ENCODE measurements around the gene MRNIP. TPM values are rescaled to one million over a fixed set of nuclear protein-coding genes. Genes with fewer than 3 reads are reported as not detected.
"Not testable (repeated sequence)": the region's sequence is repeated elsewhere in the genome, so short reads cannot be mapped to it uniquely, and the experiment has no call there.

MRNIP gene
- total RNA-seq, 1 donor from 2014 or later = 42.2 TPM

DNA sequence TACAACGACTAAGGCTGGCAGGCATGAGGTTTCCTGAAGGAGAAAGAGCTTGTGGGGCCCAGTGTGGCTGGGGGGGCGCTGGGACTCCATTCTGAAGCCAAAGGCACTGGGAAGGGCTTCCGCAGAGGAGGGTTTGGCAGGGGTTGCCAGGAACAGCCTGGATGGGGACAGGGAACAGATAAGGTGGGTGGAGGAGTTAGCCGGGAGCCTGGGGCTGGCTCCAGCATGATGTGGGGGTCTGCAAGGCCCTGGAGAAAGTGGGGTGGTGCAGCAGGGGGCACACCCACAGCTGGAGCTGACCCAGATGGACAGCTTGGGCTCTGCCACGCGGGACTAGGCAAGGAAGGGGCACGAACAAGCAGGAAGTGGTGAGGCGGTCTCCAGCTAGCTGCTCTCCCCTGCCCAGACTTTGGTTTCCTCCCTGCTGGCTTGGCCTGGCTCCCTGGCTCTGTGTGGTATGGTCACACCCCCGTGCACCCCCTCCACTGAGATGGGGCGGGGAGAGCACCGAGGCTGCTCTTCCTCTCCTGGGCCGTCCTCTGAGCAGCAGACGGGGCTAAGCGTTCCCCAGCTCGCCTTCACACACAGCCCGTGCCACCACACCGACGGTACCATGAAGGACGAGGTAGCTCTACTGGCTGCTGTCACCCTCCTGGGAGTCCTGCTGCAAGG, 65.0 kb downstream of the MRNIP start, which contains the start of gene LTC4S:
Gene LTC4S (plus strand): TSS at position 519 of the 672 bp plus-strand sequence. CDS start 95 bp downstream, at position 614.
- Mint-ChIP-seq H3K4me3 (peak within 1 kb of the TSS; percentile 81), H3K27ac (ENCODE audit: unreplicated experiment) (peak within 1 kb of the TSS; percentile 89), H3K36me3 (ENCODE audit: low read depth) (peaks cover 4% of the 10 kb centered on the region), H3K4me1 (peaks cover 5% of the 10 kb centered on the region), H3K27me3 (ENCODE audit: low read depth) (peaks cover 2% of the 10 kb centered on the region), H3K9me3 (no peaks in the 10 kb centered on the region)
- no peak for DNase-seq (ENCODE audit: low read depth, low spot score)
- TF ChIP-seq, protein P1, sequence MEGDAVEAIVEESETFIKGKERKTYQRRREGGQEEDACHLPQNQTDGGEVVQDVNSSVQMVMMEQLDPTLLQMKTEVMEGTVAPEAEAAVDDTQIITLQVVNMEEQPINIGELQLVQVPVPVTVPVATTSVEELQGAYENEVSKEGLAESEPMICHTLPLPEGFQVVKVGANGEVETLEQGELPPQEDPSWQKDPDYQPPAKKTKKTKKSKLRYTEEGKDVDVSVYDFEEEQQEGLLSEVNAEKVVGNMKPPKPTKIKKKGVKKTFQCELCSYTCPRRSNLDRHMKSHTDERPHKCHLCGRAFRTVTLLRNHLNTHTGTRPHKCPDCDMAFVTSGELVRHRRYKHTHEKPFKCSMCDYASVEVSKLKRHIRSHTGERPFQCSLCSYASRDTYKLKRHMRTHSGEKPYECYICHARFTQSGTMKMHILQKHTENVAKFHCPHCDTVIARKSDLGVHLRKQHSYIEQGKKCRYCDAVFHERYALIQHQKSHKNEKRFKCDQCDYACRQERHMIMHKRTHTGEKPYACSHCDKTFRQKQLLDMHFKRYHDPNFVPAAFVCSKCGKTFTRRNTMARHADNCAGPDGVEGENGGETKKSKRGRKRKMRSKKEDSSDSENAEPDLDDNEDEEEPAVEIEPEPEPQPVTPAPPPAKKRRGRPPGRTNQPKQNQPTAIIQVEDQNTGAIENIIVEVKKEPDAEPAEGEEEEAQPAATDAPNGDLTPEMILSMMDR (conservative IDR thresholded peaks at IDR 0.05) = no peak

DNA sequence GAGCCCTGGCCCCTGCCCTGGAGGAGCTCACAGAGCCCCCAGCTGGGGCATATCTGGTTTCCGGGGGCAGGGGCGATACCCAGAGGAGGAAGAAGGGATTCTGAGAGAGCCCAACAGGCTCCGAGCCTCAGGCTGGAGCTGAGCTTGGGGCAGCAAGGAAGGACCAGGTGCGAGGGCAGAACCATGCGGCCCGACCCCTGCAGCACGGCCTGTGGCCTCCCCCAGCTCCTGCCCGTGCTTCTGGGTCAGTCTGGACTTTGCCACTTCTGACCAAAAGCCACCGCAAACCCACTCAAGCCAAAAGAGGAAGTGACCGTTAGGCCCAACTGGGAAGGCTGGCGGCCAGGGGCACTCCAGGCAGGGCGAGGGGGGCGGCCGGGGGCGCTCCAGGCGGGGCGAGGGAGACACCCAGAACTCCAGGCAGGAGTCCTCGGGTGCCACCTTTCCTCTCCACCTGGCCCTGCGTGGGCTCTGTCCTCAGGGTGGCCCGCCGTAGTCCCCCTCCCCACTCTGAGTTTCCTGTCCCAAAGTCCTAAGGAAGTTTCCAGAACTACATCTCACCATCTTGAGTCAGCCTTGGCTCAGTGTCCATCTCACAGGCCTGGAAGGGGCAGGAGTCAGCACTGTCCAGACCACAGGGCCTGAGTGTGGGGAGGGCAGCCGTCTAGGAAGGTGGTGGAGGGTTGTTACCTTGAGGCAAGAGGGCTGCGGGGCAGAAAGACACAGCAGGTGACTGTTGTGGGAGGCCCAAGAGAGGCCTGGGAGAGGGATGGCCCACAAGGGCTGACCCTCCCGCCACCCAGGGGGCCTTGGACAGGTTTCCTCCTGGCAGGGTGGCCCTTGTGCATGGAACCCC, 65.8 kb downstream of the MRNIP start:
- no peak overlapping the region for H3K27ac Mint-ChIP-seq (ENCODE audit: unreplicated experiment)

DNA sequence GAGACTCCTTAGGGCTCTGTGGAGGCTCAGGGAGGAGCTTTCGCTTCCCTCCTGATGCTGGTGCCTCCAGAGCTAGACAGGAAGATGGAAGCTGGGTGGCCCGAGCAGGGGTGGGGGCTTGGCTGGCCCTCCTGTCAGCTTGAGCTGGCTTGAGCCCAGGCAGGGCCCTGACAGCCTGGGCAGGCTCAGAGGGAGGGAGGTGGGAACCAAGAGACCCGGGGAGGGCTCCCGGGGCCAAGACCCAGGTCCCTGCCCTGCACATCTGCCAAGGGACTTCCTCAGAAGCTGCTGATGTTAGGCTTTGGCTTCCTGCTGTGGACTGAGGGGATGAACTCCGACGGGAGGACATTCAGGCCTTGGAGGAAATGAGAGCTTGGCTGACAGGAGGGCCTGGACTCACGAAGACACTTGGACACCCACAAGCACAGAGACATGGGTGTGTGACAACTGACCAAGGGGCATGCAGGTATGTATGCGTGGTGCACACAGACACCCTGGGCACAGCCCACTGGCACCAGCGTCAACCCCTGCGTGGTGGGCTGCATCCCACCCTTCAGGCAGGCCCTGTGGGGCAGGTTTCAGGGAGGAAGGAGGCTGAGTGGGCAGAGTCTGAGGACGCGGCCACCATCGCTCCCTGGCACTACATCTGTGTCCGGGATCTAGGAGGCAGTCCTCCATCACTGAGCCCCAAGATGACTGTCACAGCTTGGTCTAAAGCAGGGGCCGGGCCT, 66.6 kb downstream of the MRNIP start:
- Mint-ChIP-seq H3K27me3 (ENCODE audit: low read depth) (peaks cover 2% of the 10 kb centered on the region), H3K9me3 (no peaks in the 10 kb centered on the region), H3K27ac (ENCODE audit: unreplicated experiment) (no peak overlapping the region), H3K4me1 (peaks cover 5% of the 10 kb centered on the region), H3K4me3 (peak overlapping the region; percentile 66), H3K36me3 (ENCODE audit: low read depth) (peaks cover 8% of the 10 kb centered on the region)
- no peak for DNase-seq (ENCODE audit: low read depth, low spot score)
- TF ChIP-seq, protein P1 (conservative IDR thresholded peaks at IDR 0.05) = no peak

More for the DNA sequence above, 65.8 kb downstream of the MRNIP start:
- Mint-ChIP-seq H3K4me1 (peaks cover 5% of the 10 kb centered on the region), H3K9me3 (no peaks in the 10 kb centered on the region), H3K27me3 (ENCODE audit: low read depth) (peaks cover 2% of the 10 kb centered on the region), H3K4me3 (peak overlapping the region; percentile 57), H3K36me3 (ENCODE audit: low read depth) (peaks cover 7% of the 10 kb centered on the region)
- TF ChIP-seq, protein P1 (conservative IDR thresholded peaks at IDR 0.05) = no peak
- no peak for DNase-seq (ENCODE audit: low read depth, low spot score)

DNA sequence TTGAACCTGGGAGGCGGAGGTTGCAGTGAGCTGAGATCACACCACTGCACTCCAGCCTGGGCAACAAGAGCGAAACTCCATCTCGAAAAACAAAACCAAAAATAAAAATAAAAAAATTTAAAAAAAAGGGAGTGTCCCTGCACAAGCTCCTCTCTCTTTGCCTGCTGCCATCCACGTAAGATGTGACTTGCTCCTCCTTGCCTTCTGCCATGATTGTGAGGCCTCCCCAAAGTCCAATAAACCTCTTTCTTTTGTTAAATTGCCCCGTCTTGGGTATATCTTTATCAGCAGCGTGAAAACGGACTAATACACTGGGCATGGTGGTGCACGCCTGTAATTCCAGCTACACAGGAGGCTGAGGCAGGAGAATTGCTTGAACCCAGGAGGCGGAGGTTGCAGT, 69.3 kb downstream of the MRNIP start:
- not testable (repeated sequence) for H3K9me3 Mint-ChIP-seq

DNA sequence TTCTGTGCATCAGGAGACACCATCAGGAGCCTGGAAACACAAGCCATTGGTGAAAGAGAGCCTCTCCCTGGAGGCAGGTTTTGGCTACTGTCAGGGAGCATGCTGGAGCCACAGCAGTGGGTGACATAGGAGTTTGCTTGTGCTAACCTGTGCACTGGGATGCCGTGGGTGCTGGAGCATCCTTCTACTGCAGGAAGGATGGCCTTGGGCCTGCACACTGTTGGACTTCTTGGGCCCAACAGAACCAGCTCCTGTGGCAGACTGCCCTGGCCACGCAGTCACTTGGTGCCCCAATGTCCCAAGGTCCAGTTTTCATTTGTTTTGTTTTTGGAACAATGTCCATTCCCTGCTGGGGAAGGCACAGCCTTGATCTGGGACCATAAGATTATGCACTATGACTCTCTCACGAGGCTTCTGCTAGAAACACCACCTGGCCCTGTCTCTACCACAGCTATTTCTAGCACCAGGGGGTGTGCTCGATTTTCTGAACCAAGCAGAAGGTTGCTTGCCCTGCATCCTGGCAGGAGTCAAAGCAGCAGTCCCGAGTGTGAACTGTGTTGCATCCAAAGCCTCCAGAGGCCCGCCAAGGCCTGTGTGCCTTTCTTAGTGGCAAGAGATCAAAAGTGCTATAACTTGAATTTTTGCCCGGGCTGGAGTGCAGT, 70.3 kb downstream of the MRNIP start:
- H3K36me3 Mint-ChIP-seq (ENCODE audit: low read depth) = peaks cover 4% of the 10 kb centered on the region

More for the DNA sequence above, 69.3 kb downstream of the MRNIP start:
- H3K27ac Mint-ChIP-seq (ENCODE audit: unreplicated experiment); H3K4me3 Mint-ChIP-seq; H3K4me1 Mint-ChIP-seq; H3K27me3 Mint-ChIP-seq (ENCODE audit: low read depth); H3K36me3 Mint-ChIP-seq (ENCODE audit: low read depth); DNase-seq (ENCODE audit: low read depth, low spot score): not testable (repeated sequence)

More for the DNA sequence above, 70.3 kb downstream of the MRNIP start:
- DNase-seq (ENCODE audit: low read depth, low spot score) = no peak
- Mint-ChIP-seq H3K4me3 (peak overlapping the region; percentile 64), H3K27me3 (ENCODE audit: low read depth) (no peaks in the 10 kb centered on the region), H3K9me3 (no peaks in the 10 kb centered on the region), H3K27ac (ENCODE audit: unreplicated experiment) (no peak overlapping the region), H3K4me1 (no peaks in the 10 kb centered on the region)
- TF ChIP-seq, protein P1 (conservative IDR thresholded peaks at IDR 0.05) = no peak

Small RNA genes within 50 kb of the gene (microRNA-seq; reads per million reads assigned to microRNA genes)
- gene MIR1229 = 37.9 reads per million, percentile 45 among the genes with 10 or more reads in this experiment

Other genes with a start within 250 kb of the MRNIP start
- gene HNRNPH1, start 235.1 kb downstream of the MRNIP start, total RNA-seq = 1,155 and 1,166 TPM in 2 replicates
- not detected in 2 replicates for gene CBY3, start 177.8 kb downstream of the MRNIP start, total RNA-seq
- gene CANX, start 159.8 kb downstream of the MRNIP start, total RNA-seq = 652 and 682 TPM in 2 replicates
- gene MAML1, start 126.0 kb downstream of the MRNIP start, total RNA-seq = 57.6 and 59.1 TPM in 2 replicates
- 2.4 and 3.3 TPM in 2 replicates for gene LTC4S, start 64.8 kb downstream of the MRNIP start, total RNA-seq
- gene MGAT4B, start 52.0 kb downstream of the MRNIP start, total RNA-seq = 120 and 124 TPM in 2 replicates
- gene SQSTM1, start 37.9 kb downstream of the MRNIP start, total RNA-seq = 67.6 and 69.5 TPM in 2 replicates
- 101 and 107 TPM in 2 replicates for gene TBC1D9B, start 49.1 kb upstream of the MRNIP start, total RNA-seq
- gene RNF130, start 212.9 kb upstream of the MRNIP start, total RNA-seq = 113 and 116 TPM in 2 replicates